IMR-90 (cell line): Measurements from ENCODE around the gene BET1.
A peak's percentile ranks its signal among the peaks of the same experiment; 100 is the strongest.

Experiments
- CEBPB ChIP-seq: IDR thresholded peaks from 2 replicates; pipeline ENCODE4 v1.6.1; 2012; ENCODE audit warnings: low read depth, low read length, improper control_type of control experiment
- CTCF ChIP-seq: conservative IDR thresholded peaks from 2 replicates; pipeline ENCODE4 v1.5.1; 2012; ENCODE audit warnings: mild to moderate bottlenecking, low read depth, low read length, improper control_type of control experiment
- MAZ ChIP-seq: IDR thresholded peaks from 2 replicates; pipeline ENCODE4 v1.6.1; 2012; ENCODE audit warnings: low read depth, mild to moderate bottlenecking, low read length, improper control_type of control experiment, moderate library complexity, borderline replicate concordance
- POLR2A ChIP-seq: IDR thresholded peaks from 2 replicates; pipeline ENCODE4 v1.6.1; 2012; ENCODE audit warnings: mild to moderate bottlenecking, low read depth, low read length
- USF2 ChIP-seq: fragments of 150-350 bp; IDR thresholded peaks from 2 replicates; pipeline ENCODE4 v1.6.1; 2017; ENCODE audit warnings: mild to moderate bottlenecking, antibody characterized with exemption, low read length, low read depth

GRCh38 chr7:94028768-94029167 lies 24.6 kb upstream of the BET1 start:
- no peak for TF ChIP-seq CTCF
- TF ChIP-seq MAZ = no peak
- TF ChIP-seq CEBPB = peak; percentile 86
- TF ChIP-seq USF2 = no peak
- no peak for TF ChIP-seq POLR2A
